Cerebellar nuclear complex (tissue), 1 donor: ENCODE results near the gene ZNF664.
A peak's percentile ranks its signal among the peaks of the same experiment; 100 is the strongest.

ENCODE experiments used
- DNase-seq, 2 experiments: peaks; one replicate each; lab custom pipeline; 2025; lab: John Stamatoyannopoulos, UW

Gene ZNF664

DNA sequence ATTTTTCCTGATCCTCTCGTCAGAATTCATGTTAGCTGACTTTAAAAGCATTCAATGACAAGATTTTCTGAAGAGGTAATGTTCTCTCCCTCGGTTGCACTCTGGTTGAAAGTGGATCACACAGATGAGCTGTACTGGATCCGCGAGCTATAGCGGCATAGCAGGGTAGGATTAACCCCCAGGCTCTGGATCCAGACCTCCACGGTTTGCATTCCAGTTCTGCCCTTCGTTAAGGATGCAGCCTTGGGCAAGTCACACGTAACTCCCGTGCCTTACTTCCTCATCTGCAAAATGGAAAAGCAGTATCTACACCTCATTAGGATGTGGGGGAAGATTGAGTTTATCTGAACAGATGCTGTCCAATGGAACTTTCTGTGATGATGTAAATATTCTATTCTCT, 14.1 kb upstream of the ZNF664 start:
- no peak for DNase-seq

DNA sequence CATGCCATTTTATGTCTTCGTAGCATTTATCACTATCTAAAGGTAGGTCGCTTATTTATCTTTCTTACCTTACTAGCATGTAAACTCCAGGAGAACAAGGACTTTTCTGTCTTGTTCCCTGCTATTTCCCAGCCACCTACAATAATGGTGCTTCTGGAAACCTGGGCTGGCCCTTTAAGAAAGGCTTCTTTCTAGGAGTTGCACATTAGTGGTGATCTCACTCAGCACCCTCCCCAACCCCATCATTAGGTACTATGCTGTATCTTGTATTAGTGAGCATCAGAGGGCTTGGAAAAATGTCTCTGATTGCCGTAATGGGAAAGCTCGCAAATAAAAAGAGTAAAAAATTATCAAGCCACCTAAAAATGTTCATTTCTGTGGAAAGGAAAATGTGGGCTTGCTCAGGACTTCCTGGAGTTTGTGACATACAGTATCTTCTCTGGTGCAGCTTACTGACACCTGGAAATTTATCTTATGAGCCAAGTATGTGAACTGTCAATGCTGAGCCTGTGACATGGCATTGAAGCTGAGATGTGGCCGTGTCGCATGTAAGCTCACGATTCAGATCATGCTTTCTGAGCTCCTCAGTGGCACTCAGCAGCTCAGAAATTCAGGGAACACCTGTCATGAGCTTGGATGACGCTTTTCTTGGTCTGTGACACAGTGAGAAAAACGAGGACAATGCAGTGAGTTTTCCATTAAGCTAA, 12.8 kb upstream of the ZNF664 start:
- no peak for DNase-seq

DNA sequence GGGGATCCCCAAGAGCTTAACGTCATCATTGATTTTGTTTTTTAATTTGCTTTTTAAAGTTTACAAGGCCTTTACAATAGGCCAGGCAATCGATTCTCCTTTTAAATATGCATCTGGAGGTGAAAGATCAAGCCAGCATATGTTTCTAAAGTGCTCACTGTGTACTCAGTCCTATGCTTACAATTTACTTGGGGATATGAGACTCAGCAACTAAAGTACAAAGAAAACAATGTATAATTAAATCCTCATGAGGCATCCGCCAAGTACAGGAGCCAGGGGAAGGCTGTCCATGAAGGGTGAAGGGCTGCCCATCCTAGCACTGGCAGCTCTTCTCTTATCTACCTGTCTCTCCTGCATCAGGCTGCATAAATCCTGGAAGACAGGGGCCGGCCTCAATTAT, 12.2 kb upstream of the ZNF664 start:
- no peak for DNase-seq

DNA sequence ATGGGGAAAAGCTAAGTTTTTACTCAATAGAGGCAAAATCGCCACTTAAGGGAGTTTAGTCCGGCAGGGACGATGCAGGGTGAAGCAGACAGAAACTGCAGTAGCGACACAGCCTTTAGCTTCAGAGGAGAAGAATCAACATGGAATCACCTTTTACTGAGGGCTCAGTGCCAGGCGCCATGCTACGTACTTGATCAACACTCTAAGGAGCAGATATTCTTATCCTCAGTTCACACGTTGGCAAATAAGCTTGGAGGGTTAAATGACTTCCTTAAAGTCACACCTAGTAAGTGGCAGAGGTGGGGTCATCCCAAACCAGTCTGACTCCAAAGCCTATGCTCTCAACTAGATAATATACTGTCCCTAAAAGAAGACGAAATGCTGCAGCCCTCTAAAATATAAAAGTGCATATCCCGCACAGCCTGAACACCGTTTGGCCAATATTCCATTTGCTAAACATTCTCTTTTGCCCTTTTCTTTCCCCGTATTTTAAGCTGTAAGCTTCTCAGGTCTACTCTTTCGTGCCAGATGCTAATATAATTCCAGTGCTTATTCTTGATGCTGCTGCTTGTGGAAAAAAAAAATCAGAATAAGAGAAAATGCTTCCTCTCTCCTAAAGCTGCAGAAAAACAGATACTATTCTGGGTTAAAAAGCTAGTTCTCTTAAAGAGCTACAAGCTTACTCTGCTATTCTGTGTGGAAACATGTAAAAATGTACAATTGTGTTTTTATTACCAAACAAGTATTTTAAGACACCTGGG, 11.2 kb upstream of the ZNF664 start:
- no peak for DNase-seq

DNA sequence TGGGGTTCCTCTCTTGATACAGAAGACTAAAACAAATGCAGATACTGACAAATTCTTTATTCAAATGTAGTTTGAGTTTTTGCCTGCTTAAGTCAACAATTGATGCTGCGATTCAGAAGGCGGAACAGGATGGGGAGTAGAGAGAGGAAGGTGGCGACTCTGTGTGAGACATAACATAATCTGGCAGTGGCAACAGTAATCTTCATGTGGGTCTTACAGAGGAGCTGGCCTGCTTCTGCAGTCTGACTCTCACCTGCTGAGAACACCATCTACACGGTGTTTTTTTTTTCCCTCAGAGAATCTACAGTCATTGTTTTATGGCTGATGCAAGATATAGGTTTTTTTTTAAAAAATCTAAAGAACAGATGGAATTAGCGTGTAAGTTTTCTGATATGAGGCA, 10.5 kb upstream of the ZNF664 start:
- no peak for DNase-seq

DNA sequence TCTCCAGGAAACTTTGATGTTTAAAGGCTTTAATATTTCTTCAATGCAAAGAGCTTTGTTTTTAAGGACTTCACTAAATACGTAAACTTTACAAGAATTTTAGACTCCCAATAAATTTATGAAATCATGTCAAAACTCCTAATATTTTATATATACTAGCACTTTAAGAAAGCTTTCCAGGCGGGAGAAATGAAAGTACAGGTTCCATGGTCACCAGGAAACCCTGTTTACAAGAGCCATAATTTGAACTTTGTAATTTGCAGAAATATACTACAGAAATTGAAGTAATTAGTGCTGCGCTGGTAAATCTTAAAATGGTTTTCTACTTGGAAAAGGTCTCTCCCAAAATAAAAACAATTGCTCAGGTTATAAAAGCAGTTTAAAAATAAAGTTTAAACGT, 9.2 kb upstream of the ZNF664 start:
- no peak for DNase-seq

DNA sequence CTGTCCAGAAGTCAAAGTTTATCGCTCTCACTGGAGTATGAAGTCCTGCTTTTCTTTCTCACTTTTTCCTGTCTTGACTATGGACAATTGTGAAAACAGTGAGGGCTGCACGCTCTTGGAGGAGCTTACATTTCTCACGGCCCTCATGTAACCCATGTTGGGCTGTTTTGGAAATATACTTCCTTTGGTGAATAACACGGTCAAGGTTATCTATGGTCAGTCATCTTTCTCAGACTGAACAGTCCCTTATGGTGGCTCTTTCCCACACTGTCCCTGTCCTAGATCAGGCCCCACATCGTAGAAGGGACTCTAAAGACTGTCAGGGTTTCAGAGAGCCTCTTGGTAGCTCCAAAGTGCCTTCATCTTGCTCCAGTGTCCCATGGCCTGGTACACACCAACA, 7.6 kb upstream of the ZNF664 start:
- no peak for DNase-seq

DNA sequence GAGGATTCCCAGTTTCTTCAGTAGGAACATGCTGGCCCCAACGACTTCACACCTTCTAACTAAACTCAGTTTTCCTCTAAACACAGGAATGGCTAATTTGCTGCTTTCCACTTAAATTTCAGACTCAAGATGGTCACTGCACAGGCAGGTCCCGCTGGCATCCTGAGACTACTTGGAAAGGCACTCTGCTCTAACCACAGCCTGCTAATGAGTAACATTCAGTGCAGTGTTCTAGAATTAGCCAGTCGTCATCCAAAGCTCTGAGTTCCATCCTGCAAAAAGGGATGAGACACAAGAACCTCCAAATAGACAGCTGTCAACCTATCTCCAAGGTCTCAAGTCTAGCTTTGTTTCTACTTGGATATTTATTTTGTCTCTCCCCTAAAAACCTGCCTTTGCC, 6.4 kb upstream of the ZNF664 start:
- no peak for DNase-seq

DNA sequence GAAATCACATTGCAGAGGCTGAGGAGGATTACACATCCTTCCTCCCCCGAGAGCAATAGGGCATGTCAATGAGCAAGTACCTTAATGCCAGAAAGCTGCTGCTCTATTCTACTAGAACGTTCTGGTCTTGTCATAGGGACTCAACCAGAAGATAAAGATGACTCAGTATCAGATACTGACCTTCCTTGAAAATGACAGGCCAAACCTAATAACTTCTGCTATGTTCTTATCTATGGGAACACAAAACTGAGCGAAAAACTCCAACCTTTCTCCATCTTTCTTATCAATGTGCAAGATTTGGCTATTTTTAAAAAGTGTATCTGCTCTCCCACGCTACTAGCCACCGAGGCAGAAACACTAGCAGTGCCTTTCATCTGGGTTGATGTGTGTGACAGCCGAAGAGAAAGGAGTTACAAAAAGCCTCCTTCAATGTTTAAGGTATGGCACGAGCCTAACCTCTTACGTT, 5.9 kb upstream of the ZNF664 start:
- DNase-seq = no peak

DNA sequence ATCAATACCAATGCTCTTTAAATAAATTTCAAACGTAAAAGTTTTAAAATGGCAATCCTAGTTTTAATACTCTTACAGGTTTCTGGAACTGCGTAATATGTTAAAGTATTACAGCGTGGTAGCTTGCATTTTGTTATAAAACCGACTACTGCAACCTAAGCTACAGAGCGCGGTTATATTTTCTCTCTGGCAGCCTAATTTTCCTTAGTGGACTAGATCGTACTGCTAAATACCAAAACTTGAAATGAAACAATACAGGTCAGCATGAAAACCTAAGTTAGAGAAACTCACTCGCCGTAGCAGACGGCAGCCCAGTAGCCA, 1.6 kb upstream of the ZNF664 start:
- DNase-seq = no peak

DNA sequence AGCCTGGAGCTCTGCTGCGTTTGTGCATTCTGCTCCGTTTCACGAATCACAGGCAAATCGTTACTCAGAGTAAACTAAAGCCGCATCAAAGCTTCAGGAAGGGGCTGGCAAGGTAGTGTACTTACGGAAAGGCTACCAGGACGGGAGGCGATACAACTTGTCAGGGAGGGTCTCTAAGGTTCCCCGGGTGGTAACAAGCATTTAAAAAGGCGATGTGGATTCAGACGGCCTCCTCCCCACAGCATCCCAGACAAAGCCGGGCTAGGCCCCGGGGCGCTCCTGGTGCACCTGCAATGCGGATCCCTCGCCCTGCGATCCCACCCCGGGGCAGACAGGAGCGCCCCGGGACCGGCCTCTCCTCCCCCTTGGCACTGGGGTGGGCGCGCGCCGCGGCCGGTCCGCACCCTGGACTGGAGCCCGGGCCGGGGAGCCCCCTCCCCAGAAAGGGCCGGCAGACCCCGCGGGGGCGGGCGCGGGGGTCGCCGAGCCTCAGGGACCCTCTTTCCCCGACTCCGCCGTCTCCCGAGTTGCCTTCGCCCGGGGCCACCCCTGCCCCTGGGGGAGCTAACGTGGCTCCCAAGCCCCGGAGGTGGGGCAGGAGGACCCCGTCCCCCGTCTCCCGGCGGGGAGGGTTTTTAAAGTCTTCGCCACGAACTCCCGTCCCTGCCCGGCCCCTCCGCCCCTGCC, 1.1 kb upstream of the ZNF664 start:
- peak in 1 of 2 experiments; percentile 18 for DNase-seq

DNA sequence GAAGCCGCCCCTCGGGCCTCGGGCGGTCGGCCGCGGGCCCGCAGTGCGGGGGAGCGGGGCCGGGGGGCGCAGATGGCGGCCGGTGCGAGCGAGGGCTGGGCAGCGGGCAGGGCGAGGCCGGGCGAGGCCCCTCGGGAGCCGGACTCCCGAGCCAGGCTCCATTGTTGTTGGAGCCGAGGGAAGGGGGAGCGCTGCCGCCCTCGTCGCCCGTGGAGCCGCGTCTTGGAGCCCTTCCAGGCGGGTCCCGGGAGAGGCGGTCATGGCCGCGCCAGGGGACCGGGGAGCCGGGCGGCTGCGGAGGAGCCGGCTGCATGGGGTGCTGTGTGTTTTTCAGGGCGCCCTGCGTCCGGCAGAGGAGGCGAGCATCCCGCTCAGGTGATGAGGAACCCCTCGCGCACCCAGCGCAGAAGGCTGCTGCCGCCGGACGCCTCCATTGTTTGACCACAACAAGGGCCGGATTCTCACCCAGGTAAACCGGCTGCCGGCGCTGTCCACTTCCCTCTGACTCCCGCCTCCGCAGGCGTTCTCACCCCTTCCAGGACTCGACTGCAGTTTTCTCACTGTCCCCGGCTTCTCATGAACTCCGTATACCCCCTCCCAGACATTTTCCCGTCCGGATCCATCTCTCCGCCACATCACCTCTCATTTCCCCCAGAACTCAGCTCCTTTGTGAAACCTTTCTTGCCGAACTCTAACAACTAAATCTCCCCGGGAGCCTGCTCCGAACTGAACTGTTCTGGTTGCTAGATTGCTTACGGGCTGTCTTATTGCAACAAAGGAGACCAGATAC, 732 bp downstream of the ZNF664 start:
- no peak for DNase-seq

DNA sequence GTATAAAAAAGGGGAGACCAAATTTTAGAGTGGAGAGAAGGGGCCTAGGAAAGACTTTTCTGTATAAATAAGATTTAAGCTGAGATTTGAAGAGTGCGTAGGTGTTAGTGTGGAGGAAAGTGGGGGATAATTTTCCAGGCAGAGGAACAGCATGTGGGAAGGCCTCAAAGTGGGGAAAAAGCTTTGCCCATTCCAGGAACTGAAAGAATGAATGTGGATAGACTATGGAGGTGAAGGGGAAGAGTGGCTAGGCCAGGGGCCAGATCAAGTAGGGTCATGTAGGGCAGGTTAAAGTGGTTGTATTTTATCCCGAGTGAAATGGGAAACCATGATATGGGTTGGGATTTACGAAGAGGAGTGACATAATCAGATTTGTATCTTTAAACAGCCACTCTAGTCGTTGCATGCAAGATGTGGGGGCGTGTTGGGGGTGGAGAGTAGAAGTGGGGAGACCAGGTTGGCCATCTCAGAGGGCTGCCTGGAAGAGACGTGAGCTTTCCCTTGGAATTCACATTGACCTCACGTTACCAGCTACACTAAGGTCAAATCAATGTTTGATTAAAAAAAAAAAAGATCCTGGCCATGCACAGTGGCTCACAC, 3.3 kb downstream of the ZNF664 start:
- no peak for DNase-seq

DNA sequence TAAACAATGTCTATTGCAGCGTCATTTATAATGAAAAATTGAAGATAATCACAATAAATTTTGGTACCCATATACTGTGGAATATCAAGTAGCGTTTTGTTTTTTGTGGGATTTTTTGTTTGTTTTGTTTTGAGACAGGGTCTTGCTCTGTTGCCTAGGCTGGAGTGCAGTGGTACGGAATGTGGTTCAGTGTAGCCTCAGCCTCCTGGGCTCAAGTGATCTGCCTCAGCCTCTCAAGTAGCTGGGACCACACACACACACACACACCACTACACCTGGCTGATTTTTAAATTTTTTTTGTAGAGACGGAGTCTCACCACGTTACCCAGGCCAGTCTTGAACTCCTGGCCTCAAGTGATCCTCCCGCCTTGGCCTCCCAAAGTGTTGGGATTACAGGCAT, 6.6 kb downstream of the ZNF664 start:
- no peak for DNase-seq

DNA sequence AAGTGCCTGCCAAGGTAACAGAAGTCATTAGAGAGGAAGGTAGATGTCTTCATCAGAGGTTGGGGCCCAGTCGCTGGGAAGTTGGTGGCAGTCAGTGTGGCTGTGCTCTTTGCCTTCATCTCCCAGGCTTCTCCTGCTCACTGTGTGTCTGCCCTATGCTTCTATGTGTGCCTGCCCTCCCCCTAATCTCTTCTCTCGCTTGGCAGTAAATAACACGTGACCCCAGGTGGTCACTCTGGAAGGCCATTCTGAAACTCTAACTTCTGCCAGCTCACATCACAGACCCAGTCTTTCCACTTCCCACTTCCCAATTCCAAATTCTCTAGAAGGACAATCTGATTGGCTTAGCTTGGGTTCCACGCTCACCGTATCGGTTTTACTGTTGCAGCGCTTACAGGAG, 9.3 kb downstream of the ZNF664 start:
- DNase-seq = no peak

DNA sequence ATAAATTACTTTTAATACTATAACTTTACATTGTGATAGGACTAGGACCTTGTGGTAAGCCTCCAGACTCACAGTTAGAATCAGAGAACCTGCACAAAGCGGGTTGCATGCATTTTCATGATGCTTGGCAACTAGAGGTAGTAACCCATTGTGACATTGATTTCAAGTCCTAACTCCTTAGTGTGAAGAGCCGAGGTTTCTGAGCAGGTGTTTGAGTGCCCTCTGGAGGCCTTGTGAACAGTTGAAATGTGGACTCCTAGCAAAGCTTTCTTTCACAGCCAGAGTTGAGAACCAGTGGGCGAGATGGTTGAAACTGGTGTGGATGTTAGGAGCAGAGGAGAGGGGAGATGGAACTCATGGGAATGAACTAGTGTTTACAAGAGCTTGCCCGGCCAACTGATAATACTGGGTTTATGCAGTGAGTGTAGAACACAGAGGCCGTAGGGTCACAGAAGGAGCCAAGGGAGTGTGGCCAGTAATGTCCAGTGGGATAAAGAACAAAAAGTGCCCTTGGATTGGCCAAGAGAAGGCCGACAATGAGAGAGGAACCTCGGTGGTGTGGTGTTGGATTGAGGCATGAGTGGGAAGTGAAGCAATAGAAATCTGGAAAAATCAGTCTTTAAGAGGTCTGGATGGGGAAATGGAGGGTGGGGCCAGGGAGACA, 10.9 kb downstream of the ZNF664 start:
- DNase-seq = no peak

DNA sequence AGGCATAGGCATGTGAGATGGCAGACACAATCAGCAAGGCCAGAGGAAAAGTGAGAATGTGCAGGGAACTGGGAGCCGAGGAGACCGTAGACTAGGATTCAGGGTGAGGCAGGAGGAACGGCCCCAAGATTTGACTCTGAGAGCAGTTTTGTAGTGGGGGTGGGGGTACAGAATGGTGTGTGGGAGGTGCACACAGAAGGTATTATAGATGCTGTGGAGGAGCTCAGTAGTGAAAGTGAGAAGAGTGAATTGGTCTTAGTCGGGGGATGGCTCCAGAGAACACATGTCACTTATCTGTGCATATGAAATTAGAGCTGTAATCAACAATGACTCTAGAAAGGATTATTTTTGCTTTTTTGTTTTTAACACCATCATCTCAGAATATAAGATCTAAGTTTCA, 11.9 kb downstream of the ZNF664 start:
- no peak for DNase-seq

DNA sequence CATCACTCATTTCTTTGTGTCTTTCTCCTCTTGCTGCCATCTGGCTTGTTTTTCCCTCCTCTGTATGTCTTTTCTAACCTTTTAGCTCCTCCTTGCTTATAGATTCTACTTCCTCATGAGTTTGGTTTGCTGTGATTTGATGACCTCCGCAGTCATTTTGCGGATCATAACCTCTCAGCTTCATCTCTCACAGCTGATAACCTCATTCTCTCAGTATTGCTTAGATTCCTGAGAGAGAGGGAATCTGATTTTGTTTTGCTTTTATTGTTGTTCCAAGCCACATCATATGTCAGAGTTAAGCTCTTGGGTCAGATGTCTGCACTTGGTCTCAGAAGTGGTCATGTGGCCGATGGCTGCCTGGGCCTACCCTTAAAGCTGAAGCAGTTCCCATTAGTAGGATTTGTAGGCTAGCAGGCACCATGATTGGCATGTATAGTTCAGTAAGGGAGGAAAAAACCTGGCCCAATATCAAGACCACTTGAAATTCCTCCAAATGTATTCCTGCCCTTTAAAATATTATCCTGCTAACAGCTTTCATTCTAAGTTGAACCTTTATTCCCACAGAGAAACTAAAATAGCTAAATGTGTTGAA, 13.5 kb downstream of the ZNF664 start:
- no peak for DNase-seq

DNA sequence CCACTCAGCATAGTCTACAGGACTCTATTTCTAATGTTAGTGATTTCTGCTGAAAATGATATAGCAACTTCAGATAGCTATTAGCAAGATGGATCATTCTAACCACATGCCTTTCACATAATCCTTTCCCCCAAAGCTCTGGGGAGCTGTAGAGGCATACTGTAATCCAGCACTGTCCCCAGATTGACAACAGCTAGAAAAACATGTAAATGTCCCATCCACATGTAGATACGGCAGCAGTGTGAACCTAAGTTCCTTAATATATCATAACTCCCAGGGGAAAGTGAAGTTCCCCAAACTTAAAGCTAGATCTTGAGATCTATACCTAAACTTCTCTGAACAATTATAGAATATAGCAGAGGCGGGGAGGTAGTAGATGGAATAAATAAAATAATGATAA, 14.0 kb downstream of the ZNF664 start:
- DNase-seq = no peak

DNA sequence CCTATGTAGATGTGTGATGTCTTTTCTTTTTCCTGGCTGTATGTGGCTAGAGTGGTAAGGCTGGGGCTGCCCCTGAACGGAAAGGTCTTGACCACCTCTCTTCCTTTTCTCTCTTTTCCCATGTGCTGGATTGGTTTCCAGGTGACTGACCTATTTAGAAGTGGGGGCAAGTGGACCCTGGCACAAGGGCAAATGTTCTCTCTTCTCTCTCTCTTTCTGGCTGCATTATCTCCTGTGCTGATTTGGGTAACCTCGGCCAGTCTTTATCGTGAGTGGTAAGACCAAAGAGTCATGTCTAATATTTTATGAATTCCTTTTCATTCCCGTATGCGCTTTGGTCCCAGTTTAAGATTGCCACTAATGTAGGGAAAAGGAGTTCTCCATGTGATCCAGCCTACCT, 16.2 kb downstream of the ZNF664 start:
- no peak for DNase-seq

DNA sequence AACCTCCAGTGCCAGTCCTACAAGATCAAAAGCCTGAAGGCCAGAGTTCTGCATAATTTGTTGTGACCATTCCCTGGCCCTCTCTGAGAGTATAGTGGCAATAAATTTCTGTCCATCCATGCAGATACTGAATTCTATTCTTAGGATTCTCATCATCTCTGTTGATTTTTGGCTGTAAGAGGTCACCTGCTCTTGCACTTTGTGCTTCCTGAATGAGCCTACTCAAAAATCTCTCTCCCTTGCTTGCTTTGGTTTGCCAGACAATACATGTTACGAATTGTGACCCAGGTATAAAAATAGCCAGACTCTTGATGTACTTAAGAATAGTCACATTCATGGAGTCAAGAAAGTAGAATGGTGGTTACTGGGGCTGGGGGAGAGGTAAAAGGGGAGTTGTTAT, 16.7 kb downstream of the ZNF664 start:
- no peak for DNase-seq
